CD8-positive, alpha-beta memory T cell (primary cell): Measurements from ENCODE around the gene PRDM8. TPM values are rescaled to one million over a fixed set of nuclear protein-coding genes. Genes with fewer than 3 reads are reported as not detected.

Experiments used
- CTCF ChIA-PET: fragments of 350-600 bp; sonication (Branson Sonifier 250); formaldehyde crosslinking; loops from one replicate; lab custom pipeline; 2021; ENCODE audit warnings: antibody characterized with exemption; lab: Charles Lee
- POLR2A ChIA-PET: fragments of 350-600 bp; sonication (Branson Sonifier 250); formaldehyde crosslinking; loops from one replicate; lab custom pipeline; 2021; ENCODE audit warnings: antibody characterized with exemption; lab: Charles Lee
- DNase-seq, 5 donors: peaks; one replicate each; pipeline versions ENCODE4 v3.0.0 to v3.0.0-alpha.2; 2020 to 2022; ENCODE audit warnings: mixed read lengths in 1 of 5
- H3K27ac ChIP-seq: one replicate; pipeline ENCODE4 v1.7.0; 2013; ENCODE audit warnings: low read depth, mild to moderate bottlenecking, low read length, moderate library complexity
- H3K27me3 ChIP-seq: 2 replicates; pipeline ENCODE4 v1.7.0; 2013; ENCODE audit warnings: low read length, mild to moderate bottlenecking; ENCODE audit not compliant: insufficient read depth, poor library complexity, severe bottlenecking
- H3K36me3 ChIP-seq: 2 replicates; pipeline ENCODE4 v1.7.0; 2013; ENCODE audit warnings: mild to moderate bottlenecking, low read length, moderate library complexity; ENCODE audit not compliant: insufficient read depth
- H3K4me1 ChIP-seq: 2 replicates; pipeline ENCODE4 v1.7.0; 2013; ENCODE audit warnings: mild to moderate bottlenecking, low read length, moderate library complexity; ENCODE audit not compliant: insufficient read depth
- H3K4me3 ChIP-seq: 2 replicates; pipeline ENCODE4 v1.7.0; 2013; ENCODE audit warnings: mild to moderate bottlenecking, low read length
- H3K9me3 ChIP-seq: 2 replicates; pipeline ENCODE4 v1.7.0; 2013; ENCODE audit warnings: mild to moderate bottlenecking, low read length
- H3K27ac Mint-ChIP-seq, 8 donors: one replicate each; pipeline ENCODE4 v1.8.0; 2020 to 2021; ENCODE audit warnings: mixed read lengths in 8 of 8, mild to moderate bottlenecking in 6 of 8, inconsistent platforms in 3 of 8, moderate library complexity in 3 of 8
- H3K27me3 Mint-ChIP-seq, 2 donors: one replicate each; pipeline ENCODE4 v1.8.0; 2020 to 2021; ENCODE audit warnings: mixed read lengths in 2 of 2, mild to moderate bottlenecking in 1 of 2, moderate library complexity in 1 of 2
- H3K36me3 Mint-ChIP-seq, 3 donors: one replicate each; pipeline ENCODE4 v1.8.0; 2020 to 2021; ENCODE audit warnings: mixed read lengths in 3 of 3, inconsistent platforms in 1 of 3, mild to moderate bottlenecking in 1 of 3
- H3K4me1 Mint-ChIP-seq, 3 donors: one replicate each; pipeline ENCODE4 v1.8.0; 2020 to 2021; ENCODE audit warnings: mixed read lengths in 3 of 3, inconsistent platforms in 1 of 3, mild to moderate bottlenecking in 1 of 3
- H3K4me3 Mint-ChIP-seq, 7 donors: one replicate each; pipeline ENCODE4 v1.8.0; 2020 to 2021; ENCODE audit warnings: mixed read lengths in 7 of 7, mild to moderate bottlenecking in 6 of 7, moderate library complexity in 4 of 7, inconsistent platforms in 2 of 7
- H3K9me3 Mint-ChIP-seq, 5 donors: one replicate each; pipeline ENCODE4 v1.8.0; 2020 to 2022; ENCODE audit warnings: mixed read lengths in 5 of 5, mild to moderate bottlenecking in 3 of 5, moderate library complexity in 2 of 5, inconsistent platforms in 1 of 5
- polyA plus RNA-seq: library from polyadenylated mRNA; unstranded; fragments of 300-500 nt; fragmentation: Illumina TruSeq; gene quantifications from one replicate; pipeline ENCODE4 v1.2.3, GENCODE V29; 2021
- total RNA-seq, 2 experiments: library from RNA; stranded (reverse); gene quantifications; one replicate each; pipeline ENCODE4 v1.2.3, GENCODE V29; 2021

The PRDM8 gene
- total and polyA plus RNA-seq, 3 experiments from 2014 or later, result 2.4 to 12.7 (median 10.9) TPM

DNA sequence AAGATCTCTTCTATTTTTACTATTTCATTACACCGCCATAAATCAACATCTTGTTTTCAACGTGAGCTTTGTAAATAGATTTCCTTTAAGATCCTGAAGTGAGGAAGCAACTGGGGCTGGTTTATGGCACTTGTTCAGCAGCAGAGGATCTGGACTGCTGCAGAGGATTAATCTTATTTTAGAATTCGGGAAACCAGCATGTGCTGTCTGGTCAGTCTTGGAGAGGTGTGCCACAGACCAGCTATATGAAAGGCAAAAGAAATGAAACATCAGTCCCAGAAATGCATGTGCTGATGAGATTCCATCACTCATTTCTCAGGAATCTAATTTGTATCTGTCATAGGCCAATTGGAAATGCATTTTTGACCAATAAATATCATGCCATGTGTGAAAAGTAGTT is 23.4 kb downstream of the PRDM8 start:
- CTCF ChIA-PET, result interaction anchor here (2.2 kb wide), 1 partner anchor 18 kb away, joined by 11 read pairs; no protein-coding TSS in a partner anchor
- peaks cover 14 to 51% of the 10 kb centered on the region in 2 donors for H3K27me3 Mint-ChIP-seq
- Histone ChIP-seq H3K27me3 (no peaks in the 10 kb centered on the region), H3K9me3 (no peaks in the 10 kb centered on the region), H3K36me3 (no peaks in the 10 kb centered on the region), H3K27ac (no peak overlapping the region), H3K4me1 (no peaks in the 10 kb centered on the region), H3K4me3 (no peak overlapping the region)
- DNase-seq, result no peak
- POLR2A ChIA-PET, result no interaction called here
- no peaks in the 10 kb centered on the region for H3K36me3 Mint-ChIP-seq
- H3K4me3 Mint-ChIP-seq, result no peak overlapping the region
- no peaks in the 10 kb centered on the region for H3K4me1 Mint-ChIP-seq
- no peaks in the 10 kb centered on the region for H3K9me3 Mint-ChIP-seq
- no peak overlapping the region for H3K27ac Mint-ChIP-seq

DNA sequence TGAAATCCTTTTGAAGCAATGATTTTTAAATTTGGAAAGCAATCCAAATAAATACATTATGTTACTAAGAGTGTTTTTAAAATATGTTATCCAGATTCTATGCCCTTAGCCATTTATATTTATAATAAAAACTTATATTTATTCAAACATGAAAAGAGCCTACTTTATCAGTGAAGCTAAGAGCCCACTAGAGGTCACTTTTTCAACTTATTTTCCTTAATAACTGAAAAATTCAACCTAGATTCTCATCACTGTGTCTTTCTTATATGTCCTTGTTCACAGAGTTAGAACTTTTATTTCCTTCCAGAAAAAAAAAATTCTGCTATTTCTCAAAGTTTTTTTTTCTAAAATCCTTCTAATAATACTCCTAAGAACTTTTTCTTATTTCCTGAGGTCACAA is 23.9 kb downstream of the PRDM8 start:
- H3K4me3 ChIP-seq, result no peak overlapping the region
- POLR2A ChIA-PET, result no interaction called here
- H3K27me3 Mint-ChIP-seq, result peaks cover 14 to 50% of the 10 kb centered on the region in 2 donors
- H3K36me3 Mint-ChIP-seq, result no peaks in the 10 kb centered on the region
- no peak for DNase-seq
- H3K36me3 ChIP-seq, result no peaks in the 10 kb centered on the region
- no peak overlapping the region for H3K27ac Mint-ChIP-seq
- no peaks in the 10 kb centered on the region for H3K4me1 ChIP-seq
- H3K4me1 Mint-ChIP-seq, result no peaks in the 10 kb centered on the region
- H3K27ac ChIP-seq, result no peak overlapping the region
- H3K9me3 Mint-ChIP-seq, result no peaks in the 10 kb centered on the region
- H3K27me3 ChIP-seq, result no peaks in the 10 kb centered on the region
- CTCF ChIA-PET, result interaction anchor here (2.2 kb wide), 1 partner anchor 19 kb away, joined by 11 read pairs; no protein-coding TSS in a partner anchor
- H3K4me3 Mint-ChIP-seq, result no peak overlapping the region
- H3K9me3 ChIP-seq, result no peaks in the 10 kb centered on the region

DNA sequence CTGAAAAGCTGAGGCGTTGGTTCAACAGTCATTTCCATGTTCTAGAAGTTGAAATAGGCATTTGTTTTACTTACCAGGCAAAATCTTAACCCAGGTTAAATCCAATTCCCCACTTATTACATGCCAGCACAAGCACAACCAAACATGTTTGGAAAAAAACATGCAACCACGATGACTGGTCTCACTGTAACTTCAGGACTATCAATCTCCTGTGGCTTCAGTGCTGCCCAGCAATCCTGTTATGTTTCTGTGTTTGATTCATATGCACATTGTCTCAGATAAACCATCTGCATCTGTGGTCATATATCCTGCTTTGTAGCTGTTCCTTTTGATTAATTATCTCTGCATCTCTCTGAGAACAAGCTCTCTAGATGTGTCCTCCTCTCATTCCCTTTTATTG is 28.3 kb downstream of the PRDM8 start:
- Histone ChIP-seq H3K4me3 (no peak overlapping the region), H3K36me3 (no peaks in the 10 kb centered on the region), H3K27me3 (peaks cover 7% of the 10 kb centered on the region), H3K4me1 (no peaks in the 10 kb centered on the region), H3K27ac (no peak overlapping the region), H3K9me3 (no peaks in the 10 kb centered on the region)
- ChIA-PET POLR2A (no interaction called here), CTCF (no interaction called here)
- H3K27me3 Mint-ChIP-seq, result peaks cover 4 to 31% of the 10 kb centered on the region in 2 donors
- H3K4me1 Mint-ChIP-seq, result peaks cover 0 to 3% (median 0%) of the 10 kb centered on the region in 3 donors
- H3K27ac Mint-ChIP-seq, result no peak overlapping the region
- no peaks in the 10 kb centered on the region for H3K9me3 Mint-ChIP-seq
- no peak for DNase-seq
- no peaks in the 10 kb centered on the region for H3K36me3 Mint-ChIP-seq
- no peak overlapping the region for H3K4me3 Mint-ChIP-seq

DNA sequence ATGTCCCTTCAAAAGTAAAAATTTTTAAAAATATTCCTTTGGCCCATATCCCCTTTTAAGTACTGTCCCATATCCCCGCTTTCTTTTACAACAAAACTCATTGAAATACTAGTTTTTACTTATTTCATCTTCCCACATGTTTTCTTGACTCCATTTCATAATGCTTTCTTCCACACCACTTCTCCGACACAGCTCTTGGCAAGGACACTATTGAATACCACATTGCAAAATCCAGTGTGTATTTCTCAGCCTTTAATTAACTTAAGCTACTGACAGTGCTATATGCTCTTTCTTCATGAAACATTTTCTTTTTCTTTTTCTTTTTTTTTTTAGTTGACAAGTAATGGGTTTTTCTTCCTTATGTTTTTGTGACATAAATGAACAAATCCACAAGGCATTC is 28.8 kb downstream of the PRDM8 start:
- peaks cover 3 to 29% of the 10 kb centered on the region in 2 donors for H3K27me3 Mint-ChIP-seq
- CTCF ChIA-PET, result no interaction called here
- Histone ChIP-seq H3K9me3 (no peaks in the 10 kb centered on the region), H3K4me1 (no peaks in the 10 kb centered on the region), H3K4me3 (no peak overlapping the region), H3K36me3 (no peaks in the 10 kb centered on the region), H3K27ac (no peak overlapping the region), H3K27me3 (peaks cover 7% of the 10 kb centered on the region)
- no peak overlapping the region for H3K4me3 Mint-ChIP-seq
- H3K4me1 Mint-ChIP-seq, result peaks cover 0 to 3% (median 0%) of the 10 kb centered on the region in 3 donors
- H3K9me3 Mint-ChIP-seq, result no peaks in the 10 kb centered on the region
- POLR2A ChIA-PET, result no interaction called here
- no peak for DNase-seq
- no peaks in the 10 kb centered on the region for H3K36me3 Mint-ChIP-seq
- H3K27ac Mint-ChIP-seq, result no peak overlapping the region

DNA sequence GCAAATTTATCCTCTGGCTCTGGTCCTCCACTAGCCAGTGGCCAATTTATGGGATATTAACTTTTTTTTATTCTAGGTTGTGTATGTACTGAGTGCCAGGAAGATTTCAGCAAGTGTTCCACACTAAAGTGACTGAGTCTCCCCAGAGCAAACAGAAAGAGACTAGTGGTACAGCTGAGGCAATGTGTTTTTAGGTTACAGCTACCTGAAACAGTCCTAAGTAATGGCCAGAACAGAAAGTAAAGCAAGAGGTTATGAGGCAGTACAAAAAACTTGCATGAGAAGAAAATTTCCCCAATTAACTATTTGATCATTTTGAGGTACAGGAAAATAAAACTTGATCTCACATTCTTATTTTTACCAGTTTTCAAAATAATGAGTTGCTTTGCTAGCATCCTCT is 31.2 kb downstream of the PRDM8 start:
- DNase-seq, result no peak
- H3K27me3 Mint-ChIP-seq, result peaks cover 2 to 29% of the 10 kb centered on the region in 2 donors
- no peak overlapping the region for H3K27ac ChIP-seq
- no peaks in the 10 kb centered on the region for H3K9me3 Mint-ChIP-seq
- POLR2A ChIA-PET, result no interaction called here
- H3K27me3 ChIP-seq, result peaks cover 7% of the 10 kb centered on the region
- no peaks in the 10 kb centered on the region for H3K4me1 ChIP-seq
- no peaks in the 10 kb centered on the region for H3K36me3 Mint-ChIP-seq
- H3K9me3 ChIP-seq, result no peaks in the 10 kb centered on the region
- H3K4me1 Mint-ChIP-seq, result peaks cover 0 to 3% (median 0%) of the 10 kb centered on the region in 3 donors
- no peaks in the 10 kb centered on the region for H3K36me3 ChIP-seq
- no peak overlapping the region for H3K4me3 Mint-ChIP-seq
- CTCF ChIA-PET, result no interaction called here
- no peak overlapping the region for H3K27ac Mint-ChIP-seq
- no peak overlapping the region for H3K4me3 ChIP-seq

DNA sequence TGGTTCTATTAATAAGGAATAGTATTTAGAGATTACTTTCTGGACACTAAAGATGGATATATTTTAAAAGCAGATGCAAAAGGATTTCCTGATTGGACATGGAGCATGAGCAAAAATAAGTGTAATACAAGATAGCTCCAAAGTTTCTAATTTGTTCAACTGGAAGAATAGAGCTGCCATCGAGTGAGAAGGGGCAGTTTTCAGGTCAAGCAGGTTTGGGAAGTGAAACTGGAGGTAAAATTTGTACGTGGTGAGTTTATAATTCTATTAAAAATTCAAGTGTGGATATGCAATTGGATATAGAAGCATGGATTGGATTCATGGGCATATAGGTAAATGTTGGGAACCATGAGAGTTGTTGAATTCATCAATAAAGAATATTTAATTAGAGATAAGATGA is 31.8 kb downstream of the PRDM8 start:
- POLR2A ChIA-PET, result interaction anchor here (0.6 kb wide), 1 partner anchor 454 kb away, joined by 3 read pairs; no protein-coding TSS in a partner anchor
- H3K36me3 Mint-ChIP-seq, result no peaks in the 10 kb centered on the region

DNA sequence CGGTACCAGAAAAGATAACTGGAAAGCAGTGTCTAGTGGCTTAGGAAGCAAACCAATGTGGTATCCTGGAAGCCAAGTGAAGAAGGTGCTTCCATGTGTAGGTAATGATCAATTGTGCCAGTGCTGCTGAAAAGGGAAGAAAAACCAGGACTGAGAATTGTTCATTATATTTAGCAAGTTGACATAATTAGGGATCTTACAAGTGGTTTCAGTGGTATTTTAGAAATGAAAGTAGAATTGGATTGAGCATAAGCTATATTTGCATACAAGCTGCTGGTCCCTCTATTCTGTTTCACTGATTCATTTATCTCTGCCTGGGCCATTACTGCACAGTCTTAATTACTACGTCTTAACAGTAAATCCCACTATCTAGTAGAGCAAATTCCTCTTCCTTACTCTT is 32.3 kb downstream of the PRDM8 start:
- Mint-ChIP-seq H3K27ac (no peak overlapping the region), H3K36me3 (no peaks in the 10 kb centered on the region)
- CTCF ChIA-PET, result no interaction called here

More for the DNA sequence above, 31.8 kb downstream of the PRDM8 start:
- CTCF ChIA-PET, result no interaction called here
- H3K4me3 ChIP-seq, result no peak overlapping the region
- no peaks in the 10 kb centered on the region for H3K36me3 ChIP-seq
- no peaks in the 10 kb centered on the region for H3K9me3 ChIP-seq
- Mint-ChIP-seq H3K27me3 (peaks cover 2 to 33% of the 10 kb centered on the region in 2 donors), H3K4me1 (peaks cover 0 to 3% (median 0%) of the 10 kb centered on the region in 3 donors), H3K27ac (no peak overlapping the region), H3K9me3 (no peaks in the 10 kb centered on the region), H3K4me3 (no peak overlapping the region)
- H3K27me3 ChIP-seq, result peaks cover 7% of the 10 kb centered on the region
- no peaks in the 10 kb centered on the region for H3K4me1 ChIP-seq
- DNase-seq, result no peak
- H3K27ac ChIP-seq, result no peak overlapping the region

DNA sequence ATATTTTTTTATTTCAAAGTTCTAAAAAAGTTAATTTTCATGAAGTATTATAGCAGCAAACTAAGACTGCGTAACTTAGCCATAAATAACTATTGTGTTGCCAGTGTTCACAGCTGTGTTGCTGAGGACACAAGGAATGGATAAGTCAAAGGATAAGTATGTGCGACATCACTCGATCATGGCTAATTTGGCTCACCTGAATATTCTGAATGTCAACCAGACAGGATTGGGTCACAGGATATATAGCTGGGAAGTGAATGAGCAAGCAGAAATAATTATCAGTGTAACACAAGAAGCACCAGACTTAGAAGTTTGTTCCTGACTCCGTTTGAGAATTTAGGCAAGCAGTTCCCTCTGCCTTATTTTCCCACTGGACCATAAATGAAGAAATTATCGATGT is 33.9 kb downstream of the PRDM8 start:
- H3K27ac ChIP-seq, result no peak overlapping the region
- no peaks in the 10 kb centered on the region for H3K9me3 Mint-ChIP-seq
- CTCF ChIA-PET, result no interaction called here
- H3K27me3 Mint-ChIP-seq, result peaks cover 4 to 35% of the 10 kb centered on the region in 2 donors
- no peaks in the 10 kb centered on the region for H3K9me3 ChIP-seq
- DNase-seq, result no peak
- H3K36me3 Mint-ChIP-seq, result no peaks in the 10 kb centered on the region
- H3K4me1 Mint-ChIP-seq, result peaks cover 0 to 3% (median 0%) of the 10 kb centered on the region in 3 donors
- H3K4me3 Mint-ChIP-seq, result no peak overlapping the region
- peaks cover 7% of the 10 kb centered on the region for H3K27me3 ChIP-seq
- no peaks in the 10 kb centered on the region for H3K36me3 ChIP-seq
- no peak overlapping the region for H3K4me3 ChIP-seq
- H3K27ac Mint-ChIP-seq, result no peak overlapping the region
- H3K4me1 ChIP-seq, result no peaks in the 10 kb centered on the region
- POLR2A ChIA-PET, result no interaction called here

More for the DNA sequence above, 32.3 kb downstream of the PRDM8 start:
- Mint-ChIP-seq H3K4me3 (no peak overlapping the region), H3K27me3 (peaks cover 2 to 33% of the 10 kb centered on the region in 2 donors), H3K9me3 (no peaks in the 10 kb centered on the region), H3K4me1 (peaks cover 0 to 3% (median 0%) of the 10 kb centered on the region in 3 donors)
- no peak for DNase-seq
- H3K9me3 ChIP-seq, result no peaks in the 10 kb centered on the region
- no peaks in the 10 kb centered on the region for H3K36me3 ChIP-seq
- H3K4me3 ChIP-seq, result no peak overlapping the region
- H3K4me1 ChIP-seq, result no peaks in the 10 kb centered on the region
- peaks cover 7% of the 10 kb centered on the region for H3K27me3 ChIP-seq
- H3K27ac ChIP-seq, result no peak overlapping the region
- POLR2A ChIA-PET, result interaction anchor here (0.6 kb wide), 1 partner anchor 454 kb away, joined by 3 read pairs; no protein-coding TSS in a partner anchor
